NCI-H82 treated with DMSO at 0.1 percent for 48 hours (cell line): Measurements from ENCODE around the gene ALKBH4.
"Not testable (repeated sequence)": the region's sequence is repeated elsewhere in the genome, so short reads cannot be mapped to it uniquely, and the experiment has no call there.

ENCODE experiments used
- DNase-seq: peaks from one replicate; lab custom pipeline; 2025; ENCODE audit not compliant: unreplicated experiment; lab: John Stamatoyannopoulos, UW

ALKBH4 gene

DNA sequence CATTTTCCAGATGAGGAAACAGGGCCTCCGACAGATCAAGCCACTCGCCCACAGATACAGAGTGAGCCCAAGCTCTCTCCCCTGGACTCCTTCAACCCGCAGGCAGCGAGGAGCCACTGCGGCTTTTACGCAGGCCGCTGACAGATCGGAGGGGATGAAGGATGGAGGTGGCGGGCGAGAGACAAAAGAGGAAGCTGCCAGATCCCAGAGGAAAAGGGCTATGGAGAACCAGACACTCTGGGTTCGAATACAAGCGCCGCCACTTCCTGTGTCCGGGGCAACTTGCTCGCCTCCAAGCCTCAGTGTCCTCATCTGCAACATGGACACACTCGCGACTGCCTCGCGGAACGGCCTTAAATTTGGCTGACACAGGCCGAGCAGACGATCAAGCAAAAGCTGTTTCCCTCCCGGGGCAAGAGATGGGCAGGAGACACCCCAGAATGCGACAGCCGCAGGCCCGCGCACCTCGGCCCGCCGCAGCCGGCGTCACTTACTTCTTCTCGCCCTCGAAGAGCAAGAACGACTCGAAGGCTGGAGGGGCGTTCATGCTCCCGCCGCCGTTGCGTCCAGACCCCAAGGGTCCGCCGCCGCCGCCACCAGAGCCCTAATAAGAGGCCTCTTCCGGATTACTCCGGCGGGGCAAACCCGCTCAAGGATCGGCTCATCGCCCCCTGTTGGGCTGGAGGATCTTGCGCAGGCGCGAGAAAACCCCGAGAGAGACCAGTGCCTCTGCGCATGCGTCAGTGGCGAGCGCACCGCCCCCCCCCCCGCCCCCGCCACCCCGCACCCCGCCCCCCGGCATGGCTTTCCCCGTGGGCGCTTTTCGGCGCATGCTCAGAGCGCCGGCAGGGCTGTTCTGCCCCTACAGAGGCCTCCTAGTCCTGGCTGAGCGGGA, 13.9 kb upstream of the ALKBH4 start, which contains the start of gene POLR2J:
POLR2J (minus strand) TSS at position 609 of the 895 bp plus-strand sequence; CDS start at position 547, 62 bp downstream.
- not testable (repeated sequence) for DNase-seq

- DNase-seq: not testable (repeated sequence)
These were observed 10.2 kb upstream of the ALKBH4 start for GRCh38 chr7:102474736-102475435.

DNA sequence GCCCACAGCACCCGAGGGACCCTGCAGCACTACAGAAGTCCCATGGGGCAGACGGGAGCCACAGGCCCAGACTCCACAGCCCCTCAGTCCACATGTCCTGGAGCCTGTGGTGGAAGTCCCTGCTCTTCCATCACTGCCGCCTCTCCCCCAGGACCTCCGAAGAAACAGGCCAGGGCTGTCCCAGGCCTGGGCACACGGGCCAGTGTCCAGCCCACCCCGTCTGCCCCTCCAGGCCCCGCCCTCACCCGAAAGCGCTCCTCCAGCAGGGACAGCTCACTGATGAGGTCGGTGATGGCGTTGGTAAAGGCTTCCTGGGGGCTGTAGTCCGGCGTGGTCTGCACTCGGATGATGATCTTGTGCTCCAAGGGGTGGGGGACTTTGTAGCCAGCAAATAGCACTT, 9.5 kb upstream of the ALKBH4 start:
- not testable (repeated sequence) for DNase-seq

- no peak for DNase-seq
These were observed 8.8 kb upstream of the ALKBH4 start for GRCh38 chr7:102473271-102473991.

DNA sequence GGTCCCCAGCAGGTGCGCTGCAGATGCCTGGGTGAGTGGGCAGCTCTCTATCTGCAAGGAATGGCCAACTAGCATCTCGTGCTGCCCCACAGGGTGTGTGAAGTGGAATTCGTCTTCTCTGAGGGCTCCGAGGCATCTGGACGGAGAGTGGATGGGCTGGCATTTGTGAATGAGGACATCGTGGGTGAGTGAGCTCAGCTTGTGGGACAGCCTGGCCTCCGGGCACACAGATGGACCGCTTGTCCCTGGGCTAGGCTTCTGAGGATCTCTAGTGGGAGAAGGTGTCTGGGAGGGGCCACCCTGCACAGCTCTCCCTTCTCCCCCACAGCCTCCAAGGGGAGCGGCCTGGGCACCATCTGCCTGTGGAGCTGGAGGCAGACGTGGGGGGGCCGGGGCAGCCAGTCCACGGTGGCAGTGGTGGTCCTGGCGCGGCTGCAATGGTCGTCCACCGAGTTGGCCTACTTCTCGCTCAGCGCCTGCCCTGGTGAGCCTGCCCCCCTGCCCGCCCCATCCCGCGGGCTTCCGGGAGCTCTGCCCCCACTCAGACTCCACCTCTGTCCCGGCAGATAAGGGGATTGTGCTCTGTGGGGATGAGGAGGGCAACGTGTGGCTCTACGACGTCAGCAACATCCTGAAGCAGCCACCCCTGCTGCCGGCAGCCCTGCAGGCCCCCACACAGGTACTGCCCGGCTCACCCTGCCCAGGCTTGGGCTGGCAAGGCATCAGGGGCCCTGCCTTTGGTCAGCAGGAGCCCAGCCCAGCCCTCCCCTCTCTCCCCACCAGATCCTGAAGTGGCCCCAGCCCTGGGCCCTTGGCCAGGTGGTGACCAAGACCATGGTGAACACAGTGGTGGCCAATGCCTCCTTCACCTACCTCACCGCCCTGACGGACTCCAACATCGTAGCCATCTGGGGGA, 7.7 kb upstream of the ALKBH4 start:
- DNase-seq: no peak

DNA sequence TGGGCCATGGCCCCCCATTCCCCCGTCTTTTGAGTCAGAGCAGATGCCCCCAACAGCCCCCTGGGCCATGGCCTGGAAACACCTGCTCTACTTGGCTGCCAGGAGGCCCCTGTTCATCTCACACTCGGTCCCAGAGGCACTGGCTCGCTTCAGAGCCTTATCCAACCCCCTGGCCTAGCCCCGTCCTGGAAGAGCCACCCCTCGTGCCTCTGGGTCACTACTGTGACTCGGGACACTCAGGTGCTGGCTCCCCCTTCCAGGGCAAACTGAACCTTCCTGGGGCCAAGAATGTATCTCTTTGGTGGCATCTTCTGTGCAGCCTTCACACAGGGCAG, 7.1 kb upstream of the ALKBH4 start:
- no peak for DNase-seq

GRCh38 chr7:102469972-102470825, 5.5 kb upstream of the ALKBH4 start:
- DNase-seq: no peak

DNA sequence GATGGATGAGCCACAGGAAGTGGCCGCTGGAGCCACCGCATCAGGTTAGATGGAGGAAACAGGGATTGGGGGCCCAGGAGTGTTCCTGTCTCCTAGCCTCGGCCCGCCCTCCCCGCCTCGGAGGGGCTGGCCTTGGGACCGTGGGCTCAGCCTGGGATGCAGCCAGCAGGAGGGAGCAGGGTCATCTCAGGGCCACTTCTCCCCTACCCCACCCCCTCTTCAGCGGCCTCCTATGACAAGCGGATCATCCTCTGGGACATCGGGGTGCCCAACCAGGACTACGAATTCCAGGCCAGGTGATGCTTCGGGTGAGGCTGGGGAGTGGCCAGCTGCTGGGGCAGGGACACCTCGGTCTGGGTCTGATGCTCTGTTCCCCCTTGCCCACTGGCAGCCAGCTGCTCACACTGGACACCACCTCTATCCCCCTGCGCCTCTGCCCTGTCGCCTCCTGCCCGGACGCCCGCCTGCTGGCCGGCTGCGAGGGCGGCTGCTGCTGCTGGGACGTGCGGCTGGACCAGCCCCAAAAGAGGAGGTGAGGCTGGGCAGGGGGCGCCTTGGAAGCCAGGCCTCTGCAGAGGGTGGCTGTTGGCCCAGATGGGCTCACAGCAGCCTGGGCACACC, 4.8 kb upstream of the ALKBH4 start:
- DNase-seq: no peak

- DNase-seq: no peak
These were observed 4.1 kb upstream of the ALKBH4 start for GRCh38 chr7:102468478-102469350.

DNA sequence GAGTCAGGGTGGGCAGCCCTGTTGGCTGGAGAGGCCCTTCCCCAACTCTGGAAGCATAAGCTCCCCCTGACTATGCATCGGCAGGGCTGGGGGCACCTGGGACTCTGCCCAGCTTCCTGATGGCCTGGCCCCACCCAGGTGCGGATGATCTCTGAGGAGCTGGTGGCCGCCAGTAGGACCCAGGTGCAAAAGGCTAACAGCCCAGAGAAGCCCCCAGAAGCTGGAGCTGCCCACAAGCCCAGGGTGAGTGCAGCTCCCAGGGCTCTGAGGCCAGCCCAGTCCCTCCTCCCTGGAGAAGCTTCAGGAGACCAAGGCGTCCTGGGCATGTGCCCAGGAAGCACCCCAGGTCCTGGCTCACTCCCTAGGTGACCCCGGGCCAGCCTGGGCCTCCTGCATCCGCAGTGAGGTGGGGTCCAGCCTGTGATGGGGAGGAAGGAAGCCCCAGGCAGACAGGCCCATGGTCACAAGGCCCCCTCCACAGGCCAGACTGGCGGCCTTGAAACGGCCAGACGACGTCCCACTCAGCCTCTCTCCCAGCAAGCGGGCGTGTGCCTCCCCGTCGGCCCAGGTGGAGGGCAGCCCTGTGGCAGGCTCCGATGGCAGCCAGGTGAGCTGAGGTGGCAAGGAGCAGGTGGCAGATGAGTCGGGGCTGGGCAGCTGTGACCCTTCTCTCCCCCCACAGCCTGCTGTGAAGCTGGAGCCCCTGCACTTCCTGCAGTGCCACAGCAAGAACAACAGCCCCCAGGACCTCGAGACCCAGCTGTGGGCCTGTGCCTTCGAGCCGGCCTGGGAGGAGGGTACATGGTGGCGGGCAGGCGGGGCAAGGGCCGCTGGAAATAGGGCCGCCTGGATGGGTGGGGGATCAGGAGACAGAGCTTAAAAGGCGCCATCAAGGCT, 3.2 kb upstream of the ALKBH4 start:
- no peak for DNase-seq

DNA sequence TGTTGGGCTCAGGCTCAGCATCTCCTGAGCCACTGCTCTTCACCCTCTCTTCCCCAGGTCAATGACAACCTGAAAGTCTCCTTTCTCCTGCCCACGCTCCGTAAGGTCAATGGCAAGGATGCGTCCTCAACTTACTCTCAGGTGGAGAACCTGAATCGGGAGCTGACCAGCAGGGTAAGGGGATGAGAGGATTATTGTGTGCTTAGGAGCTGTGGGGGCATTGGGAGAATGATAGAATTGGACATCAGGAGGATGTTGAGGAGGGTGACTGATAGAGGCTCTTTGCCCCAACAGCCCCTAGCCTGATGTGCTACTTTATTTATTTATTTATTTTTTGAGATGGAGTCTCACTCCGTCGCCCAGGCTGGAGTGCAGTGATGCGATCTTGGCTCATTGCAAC, 1.4 kb upstream of the ALKBH4 start:
- DNase-seq: no peak

GRCh38 chr7:102463841-102464576, 654 bp downstream of the ALKBH4 start:
- DNase-seq: no peak

DNA sequence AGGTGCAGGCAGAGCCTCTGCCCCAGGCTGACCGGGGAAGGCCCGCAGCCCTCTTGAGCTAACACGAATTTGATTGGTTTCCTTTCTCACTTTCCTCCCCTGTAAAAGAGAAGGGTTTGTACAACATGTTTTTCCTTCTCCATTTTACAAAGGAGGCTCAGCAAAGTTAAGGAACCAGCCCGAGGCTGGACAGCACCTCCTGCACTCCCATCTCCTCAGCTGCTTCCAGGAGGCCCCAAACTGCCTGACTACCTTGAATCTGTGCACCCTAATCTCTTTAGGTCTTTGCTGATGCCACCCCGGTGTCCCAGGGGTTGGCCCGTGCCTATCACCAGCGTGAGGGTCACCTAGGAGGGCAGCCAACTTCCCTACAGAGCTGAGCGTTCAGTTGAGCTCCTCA, 4.2 kb downstream of the ALKBH4 start:
- no peak for DNase-seq

DNA sequence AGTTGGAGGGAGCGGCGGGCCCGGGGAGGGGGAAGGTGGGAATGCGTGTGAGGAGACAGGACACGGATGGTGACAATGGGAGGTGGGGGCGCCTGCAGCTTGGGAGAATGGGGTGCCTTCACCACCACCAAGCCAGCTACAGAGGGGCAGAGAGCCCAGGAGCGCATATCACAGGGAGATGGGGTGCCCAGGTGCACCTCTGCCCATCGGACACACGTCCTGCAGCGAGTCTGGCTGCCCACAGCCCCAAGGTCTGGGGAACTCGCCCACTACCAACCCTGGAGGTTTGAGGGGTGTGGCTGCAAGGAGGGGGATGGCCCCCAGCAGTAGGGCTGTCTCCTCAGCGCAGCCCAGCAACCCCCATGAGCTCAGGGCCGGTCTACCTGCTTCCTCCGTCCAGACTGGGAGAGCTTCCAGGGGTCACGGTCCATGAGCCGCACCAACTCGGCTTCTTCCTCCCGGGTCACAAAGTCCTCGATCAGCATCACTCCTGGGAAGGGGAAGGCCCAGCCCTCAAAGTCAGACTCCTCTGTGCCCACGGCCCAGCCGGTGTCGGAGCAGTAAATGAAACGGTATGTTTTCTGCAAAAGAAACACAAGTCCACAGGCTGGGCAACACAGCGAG, 5.3 kb downstream of the ALKBH4 start:
- DNase-seq: no peak

GRCh38 chr7:102457352-102457924, 7.2 kb downstream of the ALKBH4 start:
- no peak for DNase-seq

GRCh38 chr7:102456327-102456726, 8.3 kb downstream of the ALKBH4 start:
- DNase-seq: no peak
